Right lobe of liver (tissue), 4 donors: Measurements from ENCODE around the gene LDLRAP1.

Experiments
- POLR2A ChIP-seq: fragments of 450-650 bp; IDR thresholded peaks from one replicate; pipeline ENCODE4 v1.6.1; 2017; ENCODE audit warnings: antibody characterized with exemption, mild to moderate bottlenecking
- TF ChIP-seq, protein P1 (sequence below), 4 donors: fragments of 200-600 bp in 3 of 4; fragments of 450-650 bp in 1 of 4; IDR thresholded peaks; one replicate each; pipeline versions ENCODE4 v1.5.1 to v1.8.0; 2016 to 2022; ENCODE audit warnings: antibody characterized with exemption in 4 of 4, mild to moderate bottlenecking in 2 of 4
- donor health status: DM: no; HTN: no; CAD: no.
- donor health status: DM: no; HTN: no; CAD: no.
- donor health status: DM: no; HTN: yes; CAD: no.

GRCh38 chr1:25513666-25514065, 29.7 kb upstream of the LDLRAP1 start:
- TF ChIP-seq, protein P1, sequence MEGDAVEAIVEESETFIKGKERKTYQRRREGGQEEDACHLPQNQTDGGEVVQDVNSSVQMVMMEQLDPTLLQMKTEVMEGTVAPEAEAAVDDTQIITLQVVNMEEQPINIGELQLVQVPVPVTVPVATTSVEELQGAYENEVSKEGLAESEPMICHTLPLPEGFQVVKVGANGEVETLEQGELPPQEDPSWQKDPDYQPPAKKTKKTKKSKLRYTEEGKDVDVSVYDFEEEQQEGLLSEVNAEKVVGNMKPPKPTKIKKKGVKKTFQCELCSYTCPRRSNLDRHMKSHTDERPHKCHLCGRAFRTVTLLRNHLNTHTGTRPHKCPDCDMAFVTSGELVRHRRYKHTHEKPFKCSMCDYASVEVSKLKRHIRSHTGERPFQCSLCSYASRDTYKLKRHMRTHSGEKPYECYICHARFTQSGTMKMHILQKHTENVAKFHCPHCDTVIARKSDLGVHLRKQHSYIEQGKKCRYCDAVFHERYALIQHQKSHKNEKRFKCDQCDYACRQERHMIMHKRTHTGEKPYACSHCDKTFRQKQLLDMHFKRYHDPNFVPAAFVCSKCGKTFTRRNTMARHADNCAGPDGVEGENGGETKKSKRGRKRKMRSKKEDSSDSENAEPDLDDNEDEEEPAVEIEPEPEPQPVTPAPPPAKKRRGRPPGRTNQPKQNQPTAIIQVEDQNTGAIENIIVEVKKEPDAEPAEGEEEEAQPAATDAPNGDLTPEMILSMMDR (IDR thresholded peaks at IDR 0.05), result no peak
- no peak for TF ChIP-seq POLR2A
